ENCODE data around the gene DNAH12.

The DNAH12 gene

GRCh38 chr3:57298041-57298440 lies 246.1 kb downstream of the DNAH12 start:
- H3K4me1 ChIP-seq (ENCODE audit: control insufficient read depth, low read length) = no peaks in the 10 kb centered on the region
- H3K36me3 ChIP-seq (ENCODE audit: control insufficient read depth, low read length) = no peaks in the 10 kb centered on the region
- H3K27me3 ChIP-seq (ENCODE audit: control insufficient read depth, low read length) = peaks cover 13% of the 10 kb centered on the region
- no peak overlapping the region for H3K4me2 ChIP-seq (ENCODE audit: low read length)
- H3K9me2 ChIP-seq (replicated peaks; ENCODE audit: control insufficient read depth, low read length) = no peaks in the 10 kb centered on the region
- no peaks in the 10 kb centered on the region for H4K20me1 ChIP-seq (ENCODE audit: control insufficient read depth, insufficient read depth, low read depth, low read length)
- TF ChIP-seq CTCF (IDR thresholded peaks at IDR 0.05; ENCODE audit: low read depth, low read length, poor library complexity, severe bottlenecking) (no peak), EZH2phosphoT487 (IDR thresholded peaks at IDR 0.05; ENCODE audit: borderline replicate concordance, low read length) (no peak)
- H3K27ac ChIP-seq (ENCODE audit: low read depth, low read length) = no peak overlapping the region
- no peaks in the 10 kb centered on the region for H3F3A ChIP-seq (ENCODE audit: control insufficient read depth, insufficient read depth)
- H3K9me3 ChIP-seq (ENCODE audit: control insufficient read depth, insufficient read depth, low read length) = no peaks in the 10 kb centered on the region
- H3K4me3 ChIP-seq (ENCODE audit: low read length) = no peak overlapping the region
- H3K79me2 ChIP-seq (ENCODE audit: control insufficient read depth, low read length) = no peaks in the 10 kb centered on the region

- Histone ChIP-seq H3K36me3 (ENCODE audit: control insufficient read depth, low read length) (no peaks in the 10 kb centered on the region), H3K27me3 (ENCODE audit: control insufficient read depth, low read length) (peaks cover 6% of the 10 kb centered on the region), H3K4me1 (ENCODE audit: control insufficient read depth, low read length) (no peaks in the 10 kb centered on the region), H3K79me2 (ENCODE audit: control insufficient read depth, low read length) (no peaks in the 10 kb centered on the region), H4K20me1 (ENCODE audit: control insufficient read depth, insufficient read depth, low read depth, low read length) (no peaks in the 10 kb centered on the region), H3K9me2 (replicated peaks; ENCODE audit: control insufficient read depth, low read length) (no peaks in the 10 kb centered on the region), H3F3A (ENCODE audit: control insufficient read depth, insufficient read depth) (no peaks in the 10 kb centered on the region), H3K4me2 (ENCODE audit: low read length) (no peak overlapping the region), H3K9me3 (ENCODE audit: control insufficient read depth, insufficient read depth, low read length) (no peaks in the 10 kb centered on the region), H3K4me3 (ENCODE audit: low read length) (no peak overlapping the region), H3K27ac (ENCODE audit: low read depth, low read length) (no peak overlapping the region)
- no peak for TF ChIP-seq EZH2phosphoT487 (IDR thresholded peaks at IDR 0.05; ENCODE audit: borderline replicate concordance, low read length)
- TF ChIP-seq CTCF (IDR thresholded peaks at IDR 0.05; ENCODE audit: low read depth, low read length, poor library complexity, severe bottlenecking) = no peak
Observed at GRCh38 chr3:57292897-57293526, 251.1 kb downstream of the DNAH12 start.

GRCh38 chr3:57292159-57292896 lies 251.8 kb downstream of the DNAH12 start, which contains the start of gene ASB14:
TSS of gene ASB14 (minus strand) at chr3:57292685. CDS start at chr3:57292033, 652 bp downstream.
- no peak within 1 kb of the TSS for H3K4me2 ChIP-seq (ENCODE audit: low read length)
- no peak within 1 kb of the TSS for H3K27ac ChIP-seq (ENCODE audit: low read depth, low read length)
- H3K4me1 ChIP-seq (ENCODE audit: control insufficient read depth, low read length) = no peaks in the 10 kb centered on the region
- TF ChIP-seq EZH2phosphoT487 (IDR thresholded peaks at IDR 0.05; ENCODE audit: borderline replicate concordance, low read length) = no peak
- no peak for TF ChIP-seq CTCF (IDR thresholded peaks at IDR 0.05; ENCODE audit: low read depth, low read length, poor library complexity, severe bottlenecking)
- no peaks in the 10 kb centered on the region for H3K9me3 ChIP-seq (ENCODE audit: control insufficient read depth, insufficient read depth, low read length)
- no peaks in the 10 kb centered on the region for H4K20me1 ChIP-seq (ENCODE audit: control insufficient read depth, insufficient read depth, low read depth, low read length)
- no peaks in the 10 kb centered on the region for H3K27me3 ChIP-seq (ENCODE audit: control insufficient read depth, low read length)
- H3K4me3 ChIP-seq (ENCODE audit: low read length) = no peak within 1 kb of the TSS
- no peaks in the 10 kb centered on the region for H3F3A ChIP-seq (ENCODE audit: control insufficient read depth, insufficient read depth)
- no peaks in the 10 kb centered on the region for H3K9me2 ChIP-seq (replicated peaks; ENCODE audit: control insufficient read depth, low read length)
- H3K36me3 ChIP-seq (ENCODE audit: control insufficient read depth, low read length) = no peaks in the 10 kb centered on the region
- no peaks in the 10 kb centered on the region for H3K79me2 ChIP-seq (ENCODE audit: control insufficient read depth, low read length)

Measured in DOHH2 (cell line).